CD4-positive, alpha-beta T cell treated with Interleukin-1 beta for 1 hour (primary cell): ENCODE measurements around the gene SHLD2.
A peak's percentile ranks its signal among the peaks of the same experiment; 100 is the strongest.
"Not testable (repeated sequence)": the region's sequence is repeated elsewhere in the genome, so short reads cannot be mapped to it uniquely, and the experiment has no call there.

Source experiments
- DNase-seq, 2 donors: peaks; one replicate each; pipeline ENCODE4 v3.0.0-alpha.2; 2020 to 2022

The SHLD2 gene, protein sequence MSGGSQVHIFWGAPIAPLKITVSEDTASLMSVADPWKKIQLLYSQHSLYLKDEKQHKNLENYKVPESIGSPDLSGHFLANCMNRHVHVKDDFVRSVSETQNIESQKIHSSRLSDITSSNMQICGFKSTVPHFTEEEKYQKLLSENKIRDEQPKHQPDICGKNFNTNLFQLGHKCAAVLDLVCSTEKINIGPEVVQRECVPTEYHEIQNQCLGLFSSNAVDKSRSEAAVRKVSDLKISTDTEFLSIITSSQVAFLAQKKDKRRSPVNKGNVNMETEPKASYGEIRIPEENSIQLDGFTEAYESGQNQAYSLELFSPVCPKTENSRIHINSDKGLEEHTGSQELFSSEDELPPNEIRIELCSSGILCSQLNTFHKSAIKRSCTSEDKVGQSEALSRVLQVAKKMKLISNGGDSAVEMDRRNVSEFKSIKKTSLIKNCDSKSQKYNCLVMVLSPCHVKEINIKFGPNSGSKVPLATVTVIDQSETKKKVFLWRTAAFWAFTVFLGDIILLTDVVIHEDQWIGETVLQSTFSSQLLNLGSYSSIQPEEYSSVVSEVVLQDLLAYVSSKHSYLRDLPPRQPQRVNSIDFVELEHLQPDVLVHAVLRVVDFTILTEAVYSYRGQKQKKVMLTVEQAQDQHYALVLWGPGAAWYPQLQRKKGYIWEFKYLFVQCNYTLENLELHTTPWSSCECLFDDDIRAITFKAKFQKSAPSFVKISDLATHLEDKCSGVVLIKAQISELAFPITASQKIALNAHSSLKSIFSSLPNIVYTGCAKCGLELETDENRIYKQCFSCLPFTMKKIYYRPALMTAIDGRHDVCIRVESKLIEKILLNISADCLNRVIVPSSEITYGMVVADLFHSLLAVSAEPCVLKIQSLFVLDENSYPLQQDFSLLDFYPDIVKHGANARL

GRCh38 chr10:87094373-87095235 is at the start of gene SHLD2, which contains the start of gene GLUD1:
TSS of gene SHLD2 (plus strand) at chr10:87095206. CDS start at chr10:87151355, 56,149 bp downstream.
TSS of gene GLUD1 (minus strand) at chr10:87094843. CDS start at chr10:87094769, 74 bp downstream.
- peak; percentile 92 to 94 for DNase-seq

DNA sequence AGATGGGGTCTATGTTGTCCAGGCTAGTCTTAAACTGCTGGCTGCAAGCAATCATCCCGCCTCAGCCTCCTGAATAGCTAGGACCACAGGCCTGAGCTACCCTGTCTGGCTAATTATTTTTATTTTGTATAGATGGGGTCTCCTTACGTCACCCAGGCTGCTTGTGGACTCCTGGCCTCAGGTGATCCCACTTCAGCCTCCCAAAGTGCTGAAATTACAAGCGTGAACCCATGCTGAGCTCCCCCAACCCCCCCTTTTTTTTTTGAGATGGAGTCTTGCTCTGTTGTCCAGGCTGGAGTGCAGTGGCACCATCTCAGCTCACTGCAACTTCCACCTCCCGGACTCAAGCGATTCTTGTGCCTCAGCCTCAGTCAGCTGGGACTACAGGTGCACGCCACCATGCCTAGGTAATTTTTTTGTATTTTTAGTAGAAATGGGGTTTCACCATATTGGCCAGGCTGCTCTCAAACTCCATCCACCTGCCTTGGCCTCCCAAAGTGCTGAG is 49.5 kb upstream of the SHLD2 start:
- DNase-seq = no peak

- no peak for DNase-seq
These were observed 41.9 kb upstream of the SHLD2 start for GRCh38 chr10:87053111-87053510.

DNA sequence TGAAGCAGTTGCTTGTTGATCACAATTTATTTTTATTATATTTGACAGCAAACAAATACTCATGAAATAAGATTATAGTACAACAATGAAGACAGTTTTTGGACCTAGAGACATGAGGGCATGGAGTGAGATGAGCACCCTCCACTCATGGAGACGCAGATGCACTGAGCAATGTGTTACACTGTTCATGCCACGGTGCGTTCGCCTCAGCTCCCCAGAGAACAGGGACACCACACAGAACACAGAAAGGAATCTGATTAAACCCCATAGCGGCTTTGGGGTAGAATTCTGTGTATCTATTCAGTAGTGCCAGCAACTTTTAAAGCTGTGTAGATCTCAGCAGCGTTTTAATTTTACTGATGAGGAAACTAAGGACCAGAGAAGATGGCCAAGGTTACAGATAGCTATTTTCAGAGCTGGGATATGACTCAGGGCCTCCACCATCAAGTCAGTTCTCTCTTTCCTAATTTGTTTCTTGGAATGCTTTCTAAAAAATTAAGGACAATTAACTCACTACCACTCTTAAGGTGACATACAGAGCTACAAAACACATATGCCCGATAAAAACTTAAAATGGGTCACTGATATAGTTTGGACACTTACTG is 41.3 kb upstream of the SHLD2 start:
- DNase-seq = no peak

GRCh38 chr10:87054373-87055295 is 40.4 kb upstream of the SHLD2 start:
- no peak for DNase-seq

DNA sequence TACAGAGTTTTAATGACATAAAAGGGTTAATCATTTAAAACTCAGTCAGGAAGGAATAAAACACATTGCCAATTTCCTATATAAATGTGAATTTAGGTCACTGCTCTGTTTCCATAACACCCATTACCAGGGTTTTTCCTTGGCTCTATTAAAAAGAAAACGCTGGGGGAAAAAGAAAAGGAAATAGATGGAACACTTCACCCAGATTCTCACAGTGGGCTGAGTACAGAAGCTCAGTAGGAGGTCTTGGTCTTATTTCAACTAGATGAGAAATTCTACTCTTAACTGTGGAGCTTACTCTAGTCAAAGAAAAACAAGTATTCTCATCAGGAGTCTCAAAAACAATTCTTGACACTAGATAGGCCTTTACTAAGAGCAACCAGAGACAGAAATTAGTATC is 36.8 kb upstream of the SHLD2 start:
- DNase-seq = no peak

DNA sequence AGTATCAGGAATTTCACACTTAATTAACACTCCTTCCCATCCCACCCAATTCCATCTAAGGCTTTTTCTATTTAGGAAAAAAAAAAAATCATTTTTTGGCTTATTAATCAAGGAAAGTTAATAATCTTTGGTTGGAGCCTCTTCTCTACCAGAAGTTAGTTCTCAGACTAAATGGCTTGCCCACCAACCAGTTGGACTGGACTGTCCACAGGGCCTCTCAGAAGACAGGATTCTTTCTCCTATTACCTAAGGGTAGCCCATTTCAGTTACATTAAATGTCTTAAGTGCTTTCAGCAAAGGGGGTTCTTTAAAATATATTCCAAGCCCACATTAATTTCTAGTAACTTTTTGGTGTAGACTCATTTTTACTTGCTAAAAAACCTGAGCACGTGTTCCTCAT is 35.6 kb upstream of the SHLD2 start:
- no peak for DNase-seq

- DNase-seq = no peak
These were observed 34.6 kb upstream of the SHLD2 start for GRCh38 chr10:87060280-87060928.

DNA sequence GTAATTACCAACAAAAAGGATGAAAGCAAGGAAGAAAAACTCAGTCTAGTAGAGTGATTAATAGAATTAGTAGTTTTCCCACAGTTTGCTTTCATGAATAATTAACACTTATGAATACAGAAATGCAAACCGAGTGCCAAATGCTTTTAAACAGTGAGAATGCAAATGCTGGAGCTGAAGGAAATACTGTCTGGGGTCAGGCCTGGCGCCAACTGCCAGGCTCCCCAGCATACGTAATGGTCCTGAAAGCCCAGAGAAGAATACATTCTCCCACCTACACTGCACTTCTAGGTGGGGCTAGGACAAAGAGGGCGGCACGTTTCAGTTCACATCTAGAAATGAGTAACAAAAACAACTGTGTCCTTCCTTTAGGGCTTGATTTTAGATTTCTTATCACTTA is 30.4 kb upstream of the SHLD2 start:
- no peak for DNase-seq

GRCh38 chr10:87066178-87066577 is 28.8 kb upstream of the SHLD2 start:
- DNase-seq = no peak

DNA sequence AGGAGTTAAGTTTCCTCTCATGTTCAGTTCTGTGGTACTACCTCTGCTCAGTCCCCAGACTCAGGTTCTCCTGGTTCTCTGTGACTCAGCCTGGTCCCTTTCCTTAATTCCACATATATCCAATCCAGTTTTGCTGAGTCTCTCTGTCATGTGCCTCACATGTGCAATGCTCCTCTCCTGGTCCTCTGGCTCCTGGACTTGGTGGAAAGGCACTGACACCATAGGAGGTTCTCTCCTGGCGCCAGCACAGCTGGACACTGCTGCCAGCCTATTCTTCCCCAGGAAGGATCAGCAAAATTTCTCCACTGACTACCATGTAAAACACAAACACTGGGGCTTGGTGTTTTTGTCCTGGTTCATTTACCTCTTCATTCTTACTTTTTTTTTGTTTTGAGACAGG is 28.1 kb upstream of the SHLD2 start:
- DNase-seq = no peak

DNA sequence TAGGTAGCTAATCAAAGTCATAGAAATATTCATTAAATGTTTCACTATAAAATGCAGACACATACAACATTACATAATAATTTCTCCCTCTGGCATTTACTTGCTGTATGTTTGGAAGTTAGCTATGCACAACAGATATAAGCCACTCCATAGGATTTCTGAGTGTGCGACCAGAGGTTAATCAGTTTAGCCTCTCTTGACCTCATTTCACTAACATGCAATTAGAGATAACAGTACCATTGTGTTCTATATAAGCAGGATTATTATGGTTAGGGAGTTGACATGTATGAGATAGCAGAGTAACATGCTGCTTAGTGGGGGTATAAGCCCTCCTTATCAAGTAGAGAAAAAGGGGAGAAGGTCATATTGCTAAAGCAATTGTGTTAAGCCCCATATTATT is 26.7 kb upstream of the SHLD2 start:
- no peak for DNase-seq

- no peak for DNase-seq
These were observed 22.6 kb upstream of the SHLD2 start for GRCh38 chr10:87072449-87072848.

- not testable (repeated sequence) for DNase-seq
These were observed 18.6 kb upstream of the SHLD2 start for GRCh38 chr10:87076421-87076820.

- DNase-seq = no peak
These were observed 15.7 kb upstream of the SHLD2 start for GRCh38 chr10:87079106-87079836.

GRCh38 chr10:87080621-87081020 is 14.4 kb upstream of the SHLD2 start:
- DNase-seq = not testable (repeated sequence)

- not testable (repeated sequence) for DNase-seq
These were observed 13.4 kb upstream of the SHLD2 start for GRCh38 chr10:87081574-87081973.

DNA sequence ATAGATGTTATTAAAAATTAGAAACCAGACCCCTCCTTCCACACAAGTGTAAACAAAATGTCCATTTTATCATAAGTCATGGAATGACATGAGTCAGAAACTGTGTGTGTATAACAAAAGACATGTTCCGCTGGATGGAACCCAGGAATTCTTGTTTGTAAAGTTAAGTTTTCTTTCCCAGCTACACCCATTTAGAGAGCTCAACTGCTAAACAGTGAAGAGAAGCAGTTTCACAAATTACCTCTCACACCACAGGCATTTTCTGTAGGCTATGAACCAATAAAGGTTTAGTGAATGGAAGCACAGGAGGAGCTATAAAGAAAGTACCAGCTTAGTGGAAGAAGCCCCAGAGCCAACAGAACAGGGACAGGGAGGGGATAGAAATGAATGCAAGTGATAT is 12.8 kb upstream of the SHLD2 start:
- DNase-seq = not testable (repeated sequence)

DNA sequence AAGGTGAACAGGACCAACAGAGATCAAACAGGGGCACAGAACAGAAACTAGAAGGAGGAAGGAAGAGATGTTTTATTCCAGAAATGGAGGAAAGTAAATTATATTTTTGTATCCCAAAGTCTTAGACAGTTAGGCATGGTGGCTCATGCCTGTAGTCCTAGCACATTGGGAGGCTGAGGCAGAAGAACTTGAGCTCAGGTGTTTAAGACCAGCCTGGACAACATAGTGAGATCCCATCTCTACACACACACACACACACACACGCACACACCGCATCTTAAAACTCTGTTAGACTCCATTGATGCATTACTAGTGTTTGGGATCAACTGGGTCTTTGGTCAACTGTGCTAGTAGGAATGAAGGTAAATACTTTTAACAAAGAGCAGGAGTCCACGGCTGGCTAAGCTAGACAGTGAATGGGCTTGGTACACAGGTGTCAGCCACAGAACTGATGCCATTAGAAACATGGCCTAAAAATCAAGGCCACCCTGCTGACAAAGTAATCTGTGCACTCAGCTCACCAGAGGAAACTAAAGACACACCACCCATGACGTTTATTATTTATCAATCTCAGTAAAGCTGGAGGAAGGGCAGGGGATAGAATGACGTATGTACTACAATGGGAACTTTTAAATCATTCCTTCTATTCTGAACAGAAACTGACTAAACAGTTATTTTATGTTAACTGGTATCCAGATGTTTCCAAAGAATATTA is 11.3 kb upstream of the SHLD2 start:
- DNase-seq = peak; percentile 33 to 57
